ENCODE results near the gene ACAP2.

GRCh38 chr3:195239121-195239520 is 203.7 kb downstream of the ACAP2 start:
- TF ChIP-seq CTCF (IDR thresholded peaks at IDR 0.05) (no peak), EP300 (IDR thresholded peaks at IDR 0.05) (no peak)

Data from tibial nerve (tissue), 4 donors.